HG02759 (cell line): ENCODE measurements around the gene ERF.
"Not testable (repeated sequence)": the region's sequence is repeated elsewhere in the genome, so short reads cannot be mapped to it uniquely, and the experiment has no call there.

Source experiments
- ATAC-seq: cut with Tn5 transposase; IDR thresholded peaks from one replicate; pipeline ENCODE4 v1.9.1; 2021; ENCODE audit warnings: mild to moderate bottlenecking, moderate library complexity; ENCODE audit not compliant: unreplicated experiment

The ERF gene

GRCh38 chr19:42275517-42275916 lies 20.6 kb upstream of the ERF start:
- no peak for ATAC-seq

GRCh38 chr19:42275103-42275502 lies 20.2 kb upstream of the ERF start:
- no peak for ATAC-seq

- no peak for ATAC-seq
These were observed 19.2 kb upstream of the ERF start for GRCh38 chr19:42274065-42274682.

GRCh38 chr19:42273407-42274064 lies 18.6 kb upstream of the ERF start:
- no peak for ATAC-seq

- no peak for ATAC-seq
These were observed 18.1 kb upstream of the ERF start for GRCh38 chr19:42272989-42273406.

GRCh38 chr19:42272535-42272897 lies 17.6 kb upstream of the ERF start:
- ATAC-seq = no peak

- ATAC-seq = no peak
These were observed 17.1 kb upstream of the ERF start for GRCh38 chr19:42271861-42272534.

- no peak for ATAC-seq
These were observed 16.1 kb upstream of the ERF start for GRCh38 chr19:42271045-42271419.

GRCh38 chr19:42270346-42271044 lies 15.6 kb upstream of the ERF start:
- ATAC-seq = no peak

- ATAC-seq = no peak
These were observed 14.8 kb upstream of the ERF start for GRCh38 chr19:42269478-42270345.

- ATAC-seq = peak; percentile 79
These were observed 14.0 kb upstream of the ERF start, which contains the start of gene CIC for GRCh38 chr19:42268704-42269477. Gene CIC, plus strand, starts transcription at chr19:42269252. Its CDS starts 2,532 bp downstream, at chr19:42271784.

GRCh38 chr19:42268142-42268703 lies 13.3 kb upstream of the ERF start:
- ATAC-seq = peak; percentile 62

GRCh38 chr19:42267644-42268141 lies 12.8 kb upstream of the ERF start:
- no peak for ATAC-seq

GRCh38 chr19:42266928-42267603 lies 12.1 kb upstream of the ERF start:
- ATAC-seq = not testable (repeated sequence)

GRCh38 chr19:42266105-42266504 lies 11.2 kb upstream of the ERF start:
- not testable (repeated sequence) for ATAC-seq

GRCh38 chr19:42261763-42262162 lies 6.8 kb upstream of the ERF start:
- ATAC-seq = no peak

- ATAC-seq = not testable (repeated sequence)
These were observed 2.9 kb upstream of the ERF start for GRCh38 chr19:42257842-42258241.
